ENCODE results near the gene ME3. TPM values are rescaled to one million over a fixed set of nuclear protein-coding genes. Genes with fewer than 3 reads are reported as not detected.

ME3 gene
- total RNA-seq, 1 experiment from 2014 or later = 35.3 TPM

DNA sequence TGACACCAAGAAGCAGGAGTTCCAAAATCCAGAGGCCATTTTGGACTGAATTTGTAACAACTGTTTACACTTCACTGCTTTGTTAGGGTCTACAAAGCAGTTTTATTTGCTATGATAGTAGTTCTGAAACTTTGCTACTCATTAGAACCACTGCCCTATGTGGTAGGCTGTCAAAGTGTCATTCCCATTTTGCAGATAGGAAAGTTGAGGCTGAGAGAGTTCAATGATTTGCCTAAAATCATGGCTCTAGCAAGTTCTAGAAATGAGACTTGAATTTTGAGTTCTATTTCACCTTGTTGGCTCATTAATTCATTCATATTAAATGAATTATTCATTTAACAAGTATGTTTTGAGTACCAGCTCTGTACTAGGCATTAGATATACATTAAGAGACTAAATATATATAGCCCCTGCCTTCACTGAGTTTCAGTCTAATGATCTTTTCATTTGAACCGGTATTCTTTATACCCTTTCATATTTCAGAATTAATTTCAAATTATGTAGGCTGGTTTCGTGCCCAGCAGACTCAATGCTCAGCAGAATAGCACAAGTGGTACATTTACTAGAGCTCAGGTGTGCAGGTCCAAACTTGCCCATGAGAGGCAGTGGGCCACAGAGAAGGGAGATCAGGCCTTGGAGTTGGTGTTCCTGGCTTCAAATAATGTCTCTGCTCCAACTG, 93.5 kb downstream of the ME3 start:
- H3K9me3 ChIP-seq (ENCODE audit: control insufficient read depth, insufficient read depth, low read depth, low read length) = no peaks in the 10 kb centered on the region
- no peak overlapping the region for H3K4me3 ChIP-seq (ENCODE audit: low read depth in 2 of 2, low read length in 2 of 2)
- H3K27ac ChIP-seq (ENCODE audit: low read length) = peak overlapping the region; percentile 80
- peaks cover 61% of the 10 kb centered on the region for H3K4me1 ChIP-seq (ENCODE audit: control insufficient read depth, insufficient read depth, low read length)
- intact Hi-C loops (cut with micrococcal nuclease; ENCODE audit: unreplicated experiment) (no loop called here), in situ Hi-C loops (cut with HindIII; ENCODE audit: low pct_unique_long_range_greater_than_20kb, low sequenced_read_pairs) (no loop called here)
- TF ChIP-seq, protein P1, sequence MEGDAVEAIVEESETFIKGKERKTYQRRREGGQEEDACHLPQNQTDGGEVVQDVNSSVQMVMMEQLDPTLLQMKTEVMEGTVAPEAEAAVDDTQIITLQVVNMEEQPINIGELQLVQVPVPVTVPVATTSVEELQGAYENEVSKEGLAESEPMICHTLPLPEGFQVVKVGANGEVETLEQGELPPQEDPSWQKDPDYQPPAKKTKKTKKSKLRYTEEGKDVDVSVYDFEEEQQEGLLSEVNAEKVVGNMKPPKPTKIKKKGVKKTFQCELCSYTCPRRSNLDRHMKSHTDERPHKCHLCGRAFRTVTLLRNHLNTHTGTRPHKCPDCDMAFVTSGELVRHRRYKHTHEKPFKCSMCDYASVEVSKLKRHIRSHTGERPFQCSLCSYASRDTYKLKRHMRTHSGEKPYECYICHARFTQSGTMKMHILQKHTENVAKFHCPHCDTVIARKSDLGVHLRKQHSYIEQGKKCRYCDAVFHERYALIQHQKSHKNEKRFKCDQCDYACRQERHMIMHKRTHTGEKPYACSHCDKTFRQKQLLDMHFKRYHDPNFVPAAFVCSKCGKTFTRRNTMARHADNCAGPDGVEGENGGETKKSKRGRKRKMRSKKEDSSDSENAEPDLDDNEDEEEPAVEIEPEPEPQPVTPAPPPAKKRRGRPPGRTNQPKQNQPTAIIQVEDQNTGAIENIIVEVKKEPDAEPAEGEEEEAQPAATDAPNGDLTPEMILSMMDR (IDR thresholded peaks at IDR 0.05) = no peak
- TF ChIP-seq POLR2AphosphoS5 (IDR thresholded peaks at IDR 0.05; ENCODE audit: low read depth, low read length) (no peak), TCF7L2 (IDR thresholded peaks at IDR 0.05; ENCODE audit: low read depth, low read length) (no peak), SIN3A (IDR thresholded peaks at IDR 0.05; ENCODE audit: borderline replicate concordance, insufficient read depth, low read depth, low read length) (no peak)
- TF ChIP-seq, protein P2, sequence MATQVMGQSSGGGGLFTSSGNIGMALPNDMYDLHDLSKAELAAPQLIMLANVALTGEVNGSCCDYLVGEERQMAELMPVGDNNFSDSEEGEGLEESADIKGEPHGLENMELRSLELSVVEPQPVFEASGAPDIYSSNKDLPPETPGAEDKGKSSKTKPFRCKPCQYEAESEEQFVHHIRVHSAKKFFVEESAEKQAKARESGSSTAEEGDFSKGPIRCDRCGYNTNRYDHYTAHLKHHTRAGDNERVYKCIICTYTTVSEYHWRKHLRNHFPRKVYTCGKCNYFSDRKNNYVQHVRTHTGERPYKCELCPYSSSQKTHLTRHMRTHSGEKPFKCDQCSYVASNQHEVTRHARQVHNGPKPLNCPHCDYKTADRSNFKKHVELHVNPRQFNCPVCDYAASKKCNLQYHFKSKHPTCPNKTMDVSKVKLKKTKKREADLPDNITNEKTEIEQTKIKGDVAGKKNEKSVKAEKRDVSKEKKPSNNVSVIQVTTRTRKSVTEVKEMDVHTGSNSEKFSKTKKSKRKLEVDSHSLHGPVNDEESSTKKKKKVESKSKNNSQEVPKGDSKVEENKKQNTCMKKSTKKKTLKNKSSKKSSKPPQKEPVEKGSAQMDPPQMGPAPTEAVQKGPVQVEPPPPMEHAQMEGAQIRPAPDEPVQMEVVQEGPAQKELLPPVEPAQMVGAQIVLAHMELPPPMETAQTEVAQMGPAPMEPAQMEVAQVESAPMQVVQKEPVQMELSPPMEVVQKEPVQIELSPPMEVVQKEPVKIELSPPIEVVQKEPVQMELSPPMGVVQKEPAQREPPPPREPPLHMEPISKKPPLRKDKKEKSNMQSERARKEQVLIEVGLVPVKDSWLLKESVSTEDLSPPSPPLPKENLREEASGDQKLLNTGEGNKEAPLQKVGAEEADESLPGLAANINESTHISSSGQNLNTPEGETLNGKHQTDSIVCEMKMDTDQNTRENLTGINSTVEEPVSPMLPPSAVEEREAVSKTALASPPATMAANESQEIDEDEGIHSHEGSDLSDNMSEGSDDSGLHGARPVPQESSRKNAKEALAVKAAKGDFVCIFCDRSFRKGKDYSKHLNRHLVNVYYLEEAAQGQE (IDR thresholded peaks at IDR 0.05; ENCODE audit: insufficient read depth in 1 of 2, low read depth in 2 of 2, low read length in 1 of 2) = no peak
- no peaks in the 10 kb centered on the region for H3K27me3 ChIP-seq (ENCODE audit: control insufficient read depth, insufficient read depth, low read length)
- H3K36me3 ChIP-seq (ENCODE audit: control insufficient read depth, insufficient read depth, low read length) = no peaks in the 10 kb centered on the region
- no peak for ATAC-seq
- CTCF ChIA-PET = no interaction called here
- no peak for DNase-seq (ENCODE audit: low read depth, low spot score)
- POLR2A ChIA-PET = no interaction called here
- BruUV-seq (replicated peaks) = no TSS peak

DNA sequence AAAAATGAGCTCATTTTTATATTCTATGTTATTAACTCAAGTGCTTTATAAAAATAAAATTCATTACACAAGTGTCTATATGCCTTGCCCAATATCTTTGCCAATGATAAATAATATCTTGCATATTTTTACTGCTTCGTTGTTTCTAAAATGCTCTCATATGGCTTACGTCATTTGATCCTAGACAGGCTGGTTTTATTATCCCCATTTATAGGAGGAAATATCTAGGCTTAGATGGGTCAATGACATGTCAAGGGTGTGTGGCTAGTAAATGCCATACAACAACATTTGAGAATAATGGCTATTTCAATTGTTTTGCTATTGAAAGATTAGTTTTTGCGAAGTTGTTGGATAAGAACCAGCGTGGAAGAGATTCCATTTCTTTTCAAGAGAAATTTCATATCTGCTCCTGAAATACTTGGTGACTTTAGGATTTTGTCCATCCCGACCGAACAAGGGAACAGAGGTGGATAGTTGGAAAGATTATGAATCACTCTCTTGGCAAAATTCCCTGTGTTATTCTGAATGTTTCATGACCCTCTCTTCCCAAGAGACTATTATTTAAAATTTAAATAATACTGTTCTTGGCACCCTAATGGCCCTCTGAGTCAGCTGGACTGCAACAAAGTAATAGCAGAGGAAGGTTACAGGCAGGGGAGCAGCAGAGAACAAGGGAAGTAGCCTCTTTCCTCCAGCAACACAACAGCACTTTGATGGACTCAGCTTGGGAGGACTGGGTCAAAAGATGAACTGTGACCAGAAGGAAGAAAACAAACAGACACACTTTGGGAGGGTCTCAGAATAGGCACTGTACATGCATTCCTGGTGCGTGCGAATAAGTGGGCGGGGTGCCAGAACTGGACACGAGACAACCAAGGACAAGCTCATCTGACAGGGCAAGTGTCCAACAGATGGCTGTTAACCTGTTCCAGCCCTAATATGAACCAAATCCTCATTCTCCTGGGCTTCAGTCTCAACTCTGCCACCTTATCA, 94.5 kb downstream of the ME3 start:
- Histone ChIP-seq H3K27ac (ENCODE audit: low read length) (peak overlapping the region; percentile 80), H3K4me1 (ENCODE audit: control insufficient read depth, insufficient read depth, low read length) (peaks cover 53% of the 10 kb centered on the region), H3K4me3 (ENCODE audit: low read depth in 2 of 2, low read length in 2 of 2) (no peak overlapping the region), H3K9me3 (ENCODE audit: control insufficient read depth, insufficient read depth, low read depth, low read length) (no peaks in the 10 kb centered on the region), H3K36me3 (ENCODE audit: control insufficient read depth, insufficient read depth, low read length) (no peaks in the 10 kb centered on the region), H3K27me3 (ENCODE audit: control insufficient read depth, insufficient read depth, low read length) (no peaks in the 10 kb centered on the region)
- intact Hi-C loops (cut with micrococcal nuclease; ENCODE audit: unreplicated experiment) (no loop called here), in situ Hi-C loops (cut with HindIII; ENCODE audit: low pct_unique_long_range_greater_than_20kb, low sequenced_read_pairs) (no loop called here)
- BruUV-seq (replicated peaks) = no TSS peak
- ChIA-PET POLR2A (interaction anchor here (1.3 kb wide), 1 partner anchor 13 kb away, joined by 4 read pairs; no protein-coding TSS in a partner anchor), CTCF (no interaction called here)
- DNase-seq (ENCODE audit: low read depth, low spot score) (peak; percentile 65), ATAC-seq (peak; percentile 87)
- 0 out of 2 replicates have a peak, but pooled peaks have one; percentile 31 for TF ChIP-seq POLR2AphosphoS5 (IDR thresholded peaks at IDR 0.05; ENCODE audit: low read depth, low read length)
- TF ChIP-seq, protein P2 (IDR thresholded peaks at IDR 0.05; ENCODE audit: insufficient read depth in 1 of 2, low read depth in 2 of 2, low read length in 1 of 2) = no peak
